OCI-LY7 (cell line): ENCODE data around the gene COG2. TPM values are rescaled to one million over a fixed set of nuclear protein-coding genes. Genes with fewer than 3 reads are reported as not detected.

ENCODE experiments used
- BruUV-seq: library from RNA; stranded (reverse); fragments of 400-500 nt; replicated peaks from 2 replicates; lab custom pipeline; 2021; lab: Mats Ljungman, UMichigan
- CTCF ChIA-PET: fragments of 300-600 bp; sonication (Branson Sonifier 250); formaldehyde crosslinking; loops from one replicate; lab custom pipeline; 2022; ENCODE audit warnings: antibody characterized with exemption; ENCODE audit not compliant: unreplicated experiment; lab: Charles Lee
- POLR2A ChIA-PET: fragments of 300-600 bp; sonication (Branson Sonifier 250); formaldehyde crosslinking; loops from one replicate; lab custom pipeline; 2022; ENCODE audit warnings: antibody characterized with exemption; lab: Charles Lee
- DNase-seq: peaks from one replicate; pipeline ENCODE4 v3.0.0-alpha.2; 2015; ENCODE audit warnings: low spot score
- H2AFZ ChIP-seq: fragments of 200-600 bp; sonication (generic), shearing (Covaris generic); 2 replicates; pipeline ENCODE4 v1.6.1; 2014; ENCODE audit warnings: mild to moderate bottlenecking, antibody characterized with exemption, low read length, moderate library complexity
- H3K27ac ChIP-seq: fragments of 200-600 bp; sonication (generic); 2 replicates; pipeline ENCODE4 v1.5.1; 2014; ENCODE audit warnings: mixed run types, low read depth, mild to moderate bottlenecking, moderate library complexity, low read length, inconsistent platforms; ENCODE audit not compliant: poor library complexity, severe bottlenecking
- H3K36me3 ChIP-seq: fragments of 200-600 bp; sonication (generic); 2 replicates; pipeline ENCODE4 v1.6.1; 2014; ENCODE audit warnings: mild to moderate bottlenecking, antibody characterized with exemption, low read length, moderate library complexity, mixed read lengths; ENCODE audit not compliant: insufficient read depth
- H3K4me1 ChIP-seq: fragments of 200-600 bp; sonication (generic); 2 replicates; pipeline ENCODE4 v1.5.1; 2014; ENCODE audit warnings: mild to moderate bottlenecking, low read length; ENCODE audit not compliant: insufficient read depth, poor library complexity, severe bottlenecking
- H3K4me2 ChIP-seq: fragments of 200-600 bp; sonication (generic); 2 replicates; pipeline ENCODE4 v1.6.1; 2014; ENCODE audit warnings: mild to moderate bottlenecking, low read length
- H3K4me3 ChIP-seq: fragments of 200-600 bp; sonication (generic); 2 replicates; pipeline ENCODE4 v1.5.1; 2014; ENCODE audit warnings: mild to moderate bottlenecking, low read depth, low read length; ENCODE audit not compliant: poor library complexity, severe bottlenecking
- H3K79me2 ChIP-seq: fragments of 200-600 bp; sonication (generic); 2 replicates; pipeline ENCODE4 v1.6.1; 2016; ENCODE audit warnings: low read depth, mild to moderate bottlenecking, low read length, moderate library complexity, mixed read lengths; ENCODE audit not compliant: insufficient read depth
- H3K9me2 ChIP-seq: fragments of 200-600 bp; sonication (generic); 2 replicates; pipeline ENCODE4 v1.6.1; 2016; ENCODE audit warnings: mild to moderate bottlenecking, low read length, mixed read lengths; ENCODE audit not compliant: insufficient read depth
- H3K9me3 ChIP-seq: fragments of 200-600 bp; sonication (generic); 2 replicates; pipeline ENCODE4 v1.6.1; 2014; ENCODE audit warnings: mild to moderate bottlenecking, mixed run types, low read length, mixed read lengths
- H4K20me1 ChIP-seq: fragments of 200-600 bp; sonication (generic); 2 replicates; pipeline ENCODE4 v1.6.1; 2014; ENCODE audit warnings: mild to moderate bottlenecking, antibody characterized with exemption, low read length, moderate library complexity, mixed read lengths; ENCODE audit not compliant: insufficient read depth
- EZH2phosphoT487 ChIP-seq: fragments of 200-600 bp; sonication (generic); IDR thresholded peaks from 2 replicates; pipeline ENCODE4 v1.6.1; 2018; ENCODE audit warnings: low read depth, borderline replicate concordance, mild to moderate bottlenecking, mixed run types, antibody characterized with exemption, low read length, moderate library complexity, mixed read lengths
- intact Hi-C: fragments of 100-400 bp; cut with micrococcal nuclease; formaldehyde crosslinking; loops from one replicate; pipeline ENCODE4 v1.10.0; 2022; ENCODE audit not compliant: unreplicated experiment
- total RNA-seq, 2 experiments: library from RNA; depleted of rRNA in 1 of 2; stranded (reverse); fragments of >200 nt in 1 of 2; shearing (Covaris generic) in 1 of 2; gene quantifications; 2 replicates each; pipeline ENCODE4 v1.2.3, GENCODE V29; 2014 to 2022
- TF ChIP-seq, protein P1 (sequence below): fragments of 200-600 bp; sonication (generic); conservative IDR thresholded peaks from 2 replicates; pipeline ENCODE4 v1.5.1; 2014; ENCODE audit warnings: mild to moderate bottlenecking, antibody characterized with exemption, low read length, moderate library complexity, mixed read lengths

The COG2 gene
- total RNA-seq, 2 experiments from 2014 or later, result 30.5 to 35.3 TPM

DNA sequence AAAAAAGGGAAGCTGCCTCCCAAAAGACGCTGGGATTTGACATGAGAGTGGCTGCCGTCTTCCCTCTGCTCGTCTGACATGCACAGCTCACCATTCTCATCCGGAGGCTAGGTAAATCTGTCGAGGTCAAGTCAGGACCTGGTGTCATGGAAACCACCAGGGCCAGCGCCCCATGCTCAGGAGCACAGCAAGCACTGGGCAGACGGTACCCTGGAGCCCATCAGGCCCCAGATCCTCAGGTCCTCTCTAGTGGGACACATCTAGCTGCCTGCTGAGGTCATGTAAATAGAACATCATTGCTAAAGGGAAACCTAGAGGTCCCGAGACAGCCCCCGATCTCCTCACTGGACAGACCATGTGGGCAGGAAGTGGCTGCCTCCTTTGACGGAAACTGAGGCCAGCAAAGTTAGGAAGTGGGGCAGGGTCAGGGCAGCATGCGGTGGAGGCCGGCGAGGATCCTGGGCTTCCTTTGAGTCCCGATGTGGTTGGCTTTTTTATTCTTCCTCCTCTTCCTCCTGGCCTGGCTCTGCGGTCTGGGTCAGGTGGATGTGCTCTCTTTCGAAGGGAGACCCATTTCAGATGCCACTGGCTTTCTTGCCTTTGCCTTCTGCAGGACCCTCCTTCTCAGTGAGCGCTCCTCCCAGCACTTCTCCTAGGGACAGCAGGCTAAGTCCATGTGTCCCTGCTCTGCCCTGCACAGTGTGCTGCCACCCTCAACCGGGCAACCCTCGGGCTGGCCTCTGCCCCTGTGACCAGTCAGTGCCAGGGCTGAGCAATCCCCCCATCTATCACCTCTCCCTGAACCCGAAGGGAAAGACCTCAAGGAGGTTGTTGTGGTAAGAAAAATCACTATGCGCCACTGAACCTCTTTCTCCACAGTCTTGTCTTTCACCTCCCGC, 65.7 kb downstream of the COG2 start:
- Histone ChIP-seq H4K20me1 (no peaks in the 10 kb centered on the region), H3K4me2 (no peak overlapping the region), H3K4me1 (no peaks in the 10 kb centered on the region), H3K9me2 (no peaks in the 10 kb centered on the region), H3K9me3 (no peaks in the 10 kb centered on the region), H3K79me2 (no peaks in the 10 kb centered on the region), H3K4me3 (no peak overlapping the region), H2AFZ (no peak overlapping the region), H3K27ac (no peak overlapping the region), H3K36me3 (no peaks in the 10 kb centered on the region)
- no peak for TF ChIP-seq EZH2phosphoT487
- TF ChIP-seq, protein P1, sequence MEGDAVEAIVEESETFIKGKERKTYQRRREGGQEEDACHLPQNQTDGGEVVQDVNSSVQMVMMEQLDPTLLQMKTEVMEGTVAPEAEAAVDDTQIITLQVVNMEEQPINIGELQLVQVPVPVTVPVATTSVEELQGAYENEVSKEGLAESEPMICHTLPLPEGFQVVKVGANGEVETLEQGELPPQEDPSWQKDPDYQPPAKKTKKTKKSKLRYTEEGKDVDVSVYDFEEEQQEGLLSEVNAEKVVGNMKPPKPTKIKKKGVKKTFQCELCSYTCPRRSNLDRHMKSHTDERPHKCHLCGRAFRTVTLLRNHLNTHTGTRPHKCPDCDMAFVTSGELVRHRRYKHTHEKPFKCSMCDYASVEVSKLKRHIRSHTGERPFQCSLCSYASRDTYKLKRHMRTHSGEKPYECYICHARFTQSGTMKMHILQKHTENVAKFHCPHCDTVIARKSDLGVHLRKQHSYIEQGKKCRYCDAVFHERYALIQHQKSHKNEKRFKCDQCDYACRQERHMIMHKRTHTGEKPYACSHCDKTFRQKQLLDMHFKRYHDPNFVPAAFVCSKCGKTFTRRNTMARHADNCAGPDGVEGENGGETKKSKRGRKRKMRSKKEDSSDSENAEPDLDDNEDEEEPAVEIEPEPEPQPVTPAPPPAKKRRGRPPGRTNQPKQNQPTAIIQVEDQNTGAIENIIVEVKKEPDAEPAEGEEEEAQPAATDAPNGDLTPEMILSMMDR, result no peak
- no peak for DNase-seq
- intact Hi-C loops, result no loop called here
- ChIA-PET POLR2A (no interaction called here), CTCF (no interaction called here)
- no TSS peak for BruUV-seq

DNA sequence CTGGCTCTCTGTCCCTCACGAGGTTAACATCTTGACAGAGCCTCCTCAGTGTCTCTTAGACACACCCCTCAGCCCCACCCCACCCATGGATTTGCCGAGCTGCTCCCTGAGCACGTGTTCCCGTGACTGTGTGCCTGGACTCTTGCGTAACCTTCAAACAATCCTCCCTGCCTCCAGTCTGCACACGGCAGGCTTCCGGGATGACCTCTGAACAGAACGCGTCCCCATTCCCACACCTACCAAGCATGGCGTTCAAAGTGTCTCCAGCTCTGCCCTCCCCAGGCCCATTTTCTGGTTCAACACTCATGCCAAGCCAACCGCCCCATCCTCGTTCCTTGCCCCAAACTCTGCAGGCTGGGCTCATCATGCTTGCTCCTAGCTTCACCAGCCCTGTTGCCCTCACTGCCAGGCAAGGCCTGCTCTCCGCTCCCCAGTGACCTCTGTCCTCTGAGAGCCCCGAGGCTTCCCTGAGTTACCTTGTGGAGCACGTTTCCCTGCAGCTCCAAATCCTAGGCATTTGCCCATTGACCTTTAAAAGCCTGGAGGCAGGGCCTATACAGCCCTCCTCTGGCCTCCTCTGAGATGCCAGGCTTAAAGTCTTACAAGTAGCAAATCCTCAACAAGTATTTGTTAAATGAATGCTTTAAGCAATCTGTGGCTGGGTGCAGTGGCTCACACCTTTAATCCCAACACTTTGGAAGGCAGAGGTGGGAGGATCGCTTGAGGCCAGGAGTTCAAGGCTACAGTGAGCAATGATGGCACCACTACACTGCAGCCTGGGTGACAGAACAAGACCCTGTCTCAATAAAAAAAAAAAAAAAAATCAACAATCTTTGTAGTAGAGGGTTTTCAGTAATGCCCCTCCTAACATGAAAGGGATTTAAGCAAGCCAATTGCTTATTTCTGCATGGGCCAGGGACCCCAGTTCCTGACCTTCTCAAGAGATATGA, 66.6 kb downstream of the COG2 start:
- no TSS peak for BruUV-seq
- CTCF ChIA-PET, result no interaction called here
- POLR2A ChIA-PET, result interaction anchor here (0.6 kb wide), 1 partner anchor 317 kb away, joined by 3 read pairs; no protein-coding TSS in a partner anchor

More for the DNA sequence above, 66.6 kb downstream of the COG2 start:
- Histone ChIP-seq H3K9me3 (no peaks in the 10 kb centered on the region), H3K27ac (no peak overlapping the region), H3K4me2 (no peak overlapping the region), H3K9me2 (no peaks in the 10 kb centered on the region), H3K4me3 (no peak overlapping the region), H4K20me1 (no peaks in the 10 kb centered on the region), H2AFZ (no peak overlapping the region), H3K36me3 (no peaks in the 10 kb centered on the region), H3K79me2 (no peaks in the 10 kb centered on the region), H3K4me1 (no peaks in the 10 kb centered on the region)
- intact Hi-C loops, result no loop called here
- TF ChIP-seq EZH2phosphoT487, result no peak
- TF ChIP-seq, protein P1, result no peak
- DNase-seq, result no peak
